Fibroblast of peridontal ligament (primary cell): Measurements from ENCODE around the gene IL10RA.
"Not testable (repeated sequence)": the region's sequence is repeated elsewhere in the genome, so short reads cannot be mapped to it uniquely, and the experiment has no call there.

Experiments
- DNase-seq: peaks from one replicate; pipeline ENCODE4 v3.0.0-alpha.2; 2010; ENCODE audit errors: extremely low read depth

The IL10RA gene

GRCh38 chr11:117961896-117962295, 24.3 kb upstream of the IL10RA start:
- DNase-seq: no peak

GRCh38 chr11:117962826-117963225, 23.4 kb upstream of the IL10RA start:
- DNase-seq: no peak

- DNase-seq: no peak
Measured at GRCh38 chr11:117966908-117967307, 19.3 kb upstream of the IL10RA start.

- DNase-seq: no peak
Measured at GRCh38 chr11:117969160-117969991, 16.8 kb upstream of the IL10RA start.

- no peak for DNase-seq
Measured at GRCh38 chr11:117970400-117971024, 15.7 kb upstream of the IL10RA start.

- DNase-seq: no peak
Measured at GRCh38 chr11:117972044-117972443, 14.2 kb upstream of the IL10RA start.

GRCh38 chr11:117972629-117973502, 13.3 kb upstream of the IL10RA start:
- DNase-seq: no peak

- no peak for DNase-seq
Measured at GRCh38 chr11:117973503-117973860, 12.7 kb upstream of the IL10RA start.

- no peak for DNase-seq
Measured at GRCh38 chr11:117976445-117976844, 9.7 kb upstream of the IL10RA start.

GRCh38 chr11:117977029-117977428, 9.2 kb upstream of the IL10RA start:
- DNase-seq: no peak

- DNase-seq: not testable (repeated sequence)
Measured at GRCh38 chr11:117977612-117978264, 8.5 kb upstream of the IL10RA start.

GRCh38 chr11:117978291-117978910, 7.8 kb upstream of the IL10RA start:
- DNase-seq: not testable (repeated sequence)

- no peak for DNase-seq
Measured at GRCh38 chr11:117978991-117979390, 7.2 kb upstream of the IL10RA start.

GRCh38 chr11:117979481-117980211, 6.5 kb upstream of the IL10RA start:
- DNase-seq: no peak

- DNase-seq: no peak
Measured at GRCh38 chr11:117980280-117980679, 5.9 kb upstream of the IL10RA start.

GRCh38 chr11:117980720-117981119, 5.5 kb upstream of the IL10RA start:
- no peak for DNase-seq

- no peak for DNase-seq
Measured at GRCh38 chr11:117983163-117983475, 3.1 kb upstream of the IL10RA start.

- no peak for DNase-seq
Measured at GRCh38 chr11:117984476-117984875, 1.7 kb upstream of the IL10RA start.

GRCh38 chr11:117986981-117987574, 884 bp downstream of the IL10RA start:
- no peak for DNase-seq

GRCh38 chr11:117989351-117990102, 3.3 kb downstream of the IL10RA start:
- DNase-seq: no peak
